Loucy (cell line): ENCODE data around the gene ARHGAP10.

Experiments
- H2AFZ ChIP-seq: fragments of 200-600 bp; sonication (generic); 2 replicates; pipeline ENCODE4 v1.6.0; 2016; ENCODE audit warnings: antibody characterized with exemption, mild to moderate bottlenecking, low read length, moderate library complexity
- H3F3A ChIP-seq: fragments of 200-600 bp; 2 replicates; pipeline ENCODE4 v1.6.0; 2016; ENCODE audit warnings: antibody characterized with exemption, low read depth, mild to moderate bottlenecking
- H3K27me3 ChIP-seq: fragments of 200-600 bp; sonication (generic); 2 replicates; pipeline ENCODE4 v1.6.1; 2014; ENCODE audit warnings: low read length, mild to moderate bottlenecking; ENCODE audit not compliant: insufficient read depth, poor library complexity, severe bottlenecking
- H3K36me3 ChIP-seq: fragments of 200-600 bp; sonication (generic); 2 replicates; pipeline ENCODE4 v1.6.1; 2016; ENCODE audit warnings: low read length; ENCODE audit not compliant: insufficient read depth
- H3K4me1 ChIP-seq: fragments of 200-600 bp; sonication (generic); 2 replicates; pipeline ENCODE4 v1.5.1; 2014; ENCODE audit warnings: low read length, mild to moderate bottlenecking; ENCODE audit not compliant: insufficient read depth, poor library complexity, severe bottlenecking
- H3K4me2 ChIP-seq: fragments of 200-600 bp; sonication (generic); 2 replicates; pipeline ENCODE4 v1.6.0; 2014; ENCODE audit warnings: antibody characterized with exemption, low read length, low read depth, mild to moderate bottlenecking; ENCODE audit not compliant: poor library complexity, severe bottlenecking
- H3K4me3 ChIP-seq: fragments of 200-600 bp; sonication (generic); 2 replicates; pipeline ENCODE4 v1.5.1; 2014; ENCODE audit warnings: low read length, mild to moderate bottlenecking, mixed read lengths; ENCODE audit not compliant: poor library complexity, severe bottlenecking
- H3K79me2 ChIP-seq: fragments of 200-600 bp; sonication (generic); 2 replicates; pipeline ENCODE4 v1.6.1; 2014; ENCODE audit warnings: low read length; ENCODE audit not compliant: insufficient read depth
- H3K9ac ChIP-seq: fragments of 200-600 bp; sonication (generic); 2 replicates; pipeline ENCODE4 v1.6.0; 2014; ENCODE audit warnings: mild to moderate bottlenecking, low read depth, low read length, moderate library complexity; ENCODE audit not compliant: poor library complexity, severe bottlenecking
- H3K9me2 ChIP-seq: fragments of 200-600 bp; sonication (generic); replicated peaks from 2 replicates; pipeline ENCODE4 v1.6.1; 2016; ENCODE audit warnings: low read depth, low read length, mixed read lengths
- H3K9me3 ChIP-seq: fragments of 200-600 bp; sonication (generic); 2 replicates; pipeline ENCODE4 v1.6.1; 2014; ENCODE audit warnings: mild to moderate bottlenecking, antibody characterized with exemption, low read length, low read depth; ENCODE audit not compliant: insufficient read depth
- H4K20me1 ChIP-seq: fragments of 200-600 bp; sonication (generic); 2 replicates; pipeline ENCODE4 v1.6.0; 2014; ENCODE audit warnings: antibody characterized with exemption, low read length, mild to moderate bottlenecking; ENCODE audit not compliant: insufficient read depth, poor library complexity, severe bottlenecking
- CTCF ChIP-seq: fragments of 200-600 bp; sonication (generic); conservative IDR thresholded peaks from 2 replicates; pipeline ENCODE4 v1.5.1; 2014; ENCODE audit warnings: mild to moderate bottlenecking, antibody characterized with exemption, low read length
- EZH2phosphoT487 ChIP-seq: fragments of 200-600 bp; IDR thresholded peaks from 2 replicates; pipeline ENCODE4 v1.6.1; 2018; ENCODE audit warnings: antibody characterized with exemption, mild to moderate bottlenecking, moderate library complexity, borderline replicate concordance

Gene ARHGAP10

GRCh38 chr4:147985376-147985775 lies 253.5 kb downstream of the ARHGAP10 start:
- no peaks in the 10 kb centered on the region for H3K4me1 ChIP-seq
- H3K27me3 ChIP-seq = no peaks in the 10 kb centered on the region

GRCh38 chr4:147987252-147987651 lies 255.4 kb downstream of the ARHGAP10 start:
- Histone ChIP-seq H3K27me3 (no peaks in the 10 kb centered on the region), H3K9me3 (no peaks in the 10 kb centered on the region), H3K9ac (no peak overlapping the region), H3K9me2 (no peaks in the 10 kb centered on the region), H3K36me3 (no peaks in the 10 kb centered on the region), H3K4me2 (no peak overlapping the region), H4K20me1 (no peaks in the 10 kb centered on the region), H3K4me1 (no peaks in the 10 kb centered on the region), H3F3A (no peaks in the 10 kb centered on the region), H3K79me2 (no peaks in the 10 kb centered on the region), H3K4me3 (no peak overlapping the region), H2AFZ (no peak overlapping the region)
- TF ChIP-seq EZH2phosphoT487 (no peak), CTCF (no peak)

More at GRCh38 chr4:147985376-147985775, 253.5 kb downstream of the ARHGAP10 start:
- TF ChIP-seq CTCF = no peak
- no peak for TF ChIP-seq EZH2phosphoT487
- H3K4me2 ChIP-seq = no peak overlapping the region
- H3K9me2 ChIP-seq = no peaks in the 10 kb centered on the region
- H3K79me2 ChIP-seq = no peaks in the 10 kb centered on the region
- H3K4me3 ChIP-seq = no peak overlapping the region
- H3F3A ChIP-seq = no peaks in the 10 kb centered on the region
- H3K36me3 ChIP-seq = no peaks in the 10 kb centered on the region
- no peak overlapping the region for H2AFZ ChIP-seq
- no peaks in the 10 kb centered on the region for H4K20me1 ChIP-seq
- no peak overlapping the region for H3K9ac ChIP-seq
- H3K9me3 ChIP-seq = no peaks in the 10 kb centered on the region

- no peaks in the 10 kb centered on the region for H4K20me1 ChIP-seq
- no peaks in the 10 kb centered on the region for H3K4me1 ChIP-seq
- H3K4me3 ChIP-seq = no peak overlapping the region
- H3K9me3 ChIP-seq = no peaks in the 10 kb centered on the region
- H3F3A ChIP-seq = no peaks in the 10 kb centered on the region
- TF ChIP-seq CTCF = no peak
- no peak for TF ChIP-seq EZH2phosphoT487
- H3K36me3 ChIP-seq = no peaks in the 10 kb centered on the region
- no peaks in the 10 kb centered on the region for H3K9me2 ChIP-seq
- H3K9ac ChIP-seq = no peak overlapping the region
- no peak overlapping the region for H3K4me2 ChIP-seq
- H3K27me3 ChIP-seq = no peaks in the 10 kb centered on the region
- H2AFZ ChIP-seq = no peak overlapping the region
- no peaks in the 10 kb centered on the region for H3K79me2 ChIP-seq
Measured at GRCh38 chr4:147991543-147992283, 259.8 kb downstream of the ARHGAP10 start.
